AG10803 (cell line): ENCODE measurements around the gene BDH1.

Experiments
- DNase-seq: peaks from one replicate; pipeline ENCODE4 v3.0.0; 2010; ENCODE audit warnings: low read depth
- H3K4me3 ChIP-seq: 2 replicates; pipeline ENCODE4 v1.5.1; 2011; ENCODE audit warnings: mild to moderate bottlenecking, low read length, control low read depth
- CTCF ChIP-seq: conservative IDR thresholded peaks from 2 replicates; pipeline ENCODE4 v1.5.1; 2011; ENCODE audit warnings: mild to moderate bottlenecking, low read length, control low read depth, inconsistent platforms

The BDH1 gene

GRCh38 chr3:197562398-197563251 is 6.9 kb upstream of the BDH1 start:
- TF ChIP-seq CTCF = no peak
- no peak for DNase-seq
- no peak overlapping the region for H3K4me3 ChIP-seq

DNA sequence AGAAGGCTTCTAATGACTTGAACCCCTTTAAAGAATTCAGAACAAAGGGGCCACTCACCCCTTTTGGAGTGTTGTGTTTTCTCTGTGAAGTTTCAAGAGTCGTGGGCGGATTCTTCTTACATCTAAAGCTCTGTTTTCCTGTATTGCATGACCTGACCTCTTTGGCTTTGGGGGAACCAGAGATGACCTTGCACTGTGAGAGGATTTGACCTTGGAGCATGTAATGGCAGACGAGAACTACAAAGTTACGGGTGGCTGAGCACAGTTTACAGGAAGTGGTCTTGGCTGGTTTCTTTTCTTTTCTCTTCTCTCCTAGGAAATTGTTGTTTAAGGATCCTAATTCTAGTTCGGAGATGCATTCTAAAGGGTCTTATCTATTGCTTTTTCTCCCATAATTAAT is 6.2 kb upstream of the BDH1 start:
- no peak for DNase-seq
- no peak for TF ChIP-seq CTCF

DNA sequence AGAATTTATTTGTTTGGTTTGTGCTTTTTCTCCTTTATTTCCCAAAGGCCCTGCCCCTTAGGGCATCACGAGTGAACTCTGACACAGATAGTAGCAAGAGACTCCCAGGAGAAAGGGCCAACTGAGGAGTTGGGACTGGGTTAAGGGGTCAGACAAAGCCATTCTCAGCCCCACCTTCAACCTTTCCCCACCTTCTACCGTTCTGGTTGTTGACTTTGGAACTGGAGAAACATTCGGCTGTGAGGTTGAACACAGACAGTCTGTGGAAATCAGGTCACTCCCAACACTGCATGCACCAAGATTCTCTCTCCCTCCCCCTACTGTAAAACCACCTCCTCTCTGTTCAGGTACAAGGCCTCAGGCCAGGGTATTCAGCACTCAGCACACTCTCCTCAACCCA is 3.9 kb upstream of the BDH1 start:
- H3K4me3 ChIP-seq = no peak overlapping the region
- DNase-seq = no peak
- TF ChIP-seq CTCF = no peak

More for the DNA sequence above, 6.2 kb upstream of the BDH1 start:
- no peak overlapping the region for H3K4me3 ChIP-seq

DNA sequence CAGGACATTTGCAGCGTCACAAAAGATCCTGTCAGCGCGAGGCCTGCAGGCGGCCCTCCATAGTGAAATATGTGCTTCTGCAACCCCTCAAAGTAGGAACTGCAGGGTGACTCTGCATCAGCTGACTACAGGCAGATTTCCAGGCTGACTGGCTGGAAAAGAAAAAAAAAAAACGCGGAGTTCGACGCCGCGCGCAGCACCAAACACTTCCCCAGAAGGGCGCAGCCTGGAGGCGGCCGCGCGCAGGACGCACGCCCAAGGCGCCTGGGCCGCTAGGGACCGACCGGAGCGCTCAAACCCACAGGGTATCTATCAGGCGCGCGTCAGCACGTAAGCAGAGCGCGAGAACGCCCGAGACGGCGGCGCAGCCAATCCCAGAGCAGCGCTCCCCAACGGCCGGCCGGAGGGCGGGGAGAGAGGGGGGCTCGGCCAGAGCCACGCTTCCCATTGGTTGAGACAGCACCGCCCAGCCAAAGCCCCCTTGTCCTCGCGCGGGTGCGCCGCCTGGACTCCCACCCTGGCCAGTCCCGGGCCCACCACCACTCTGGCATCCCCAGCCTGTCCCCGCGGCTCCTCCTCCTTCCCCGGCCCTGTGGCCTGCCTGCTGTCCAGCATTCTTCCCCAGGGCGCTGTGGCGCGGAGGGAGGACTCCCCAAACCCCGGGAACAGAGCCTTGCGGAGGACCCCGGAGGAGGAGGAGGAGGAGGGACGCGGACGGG is 1.0 kb downstream of the BDH1 start:
- peak overlapping the region; percentile 88 for H3K4me3 ChIP-seq
- peak; percentile 52 for TF ChIP-seq CTCF
- DNase-seq = peak; percentile 95

DNA sequence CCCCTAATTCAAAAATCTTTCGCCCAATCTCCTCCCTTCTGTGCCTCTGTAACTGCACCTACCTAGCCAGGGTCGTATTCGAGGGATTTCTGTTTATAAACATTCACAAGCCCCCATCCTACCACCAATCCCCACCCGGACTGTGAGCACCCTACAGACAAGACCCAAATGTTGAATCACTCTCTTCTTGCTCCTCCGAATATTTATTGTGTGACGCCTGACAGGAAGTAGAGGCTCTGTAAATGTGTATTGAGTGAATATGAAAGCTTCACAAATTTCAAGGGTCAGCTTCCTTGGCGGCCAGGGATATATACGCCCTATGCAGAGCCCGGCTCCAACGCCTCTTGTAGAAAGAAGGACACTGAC is 1.6 kb downstream of the BDH1 start:
- DNase-seq = no peak
- no peak for TF ChIP-seq CTCF
- H3K4me3 ChIP-seq = peak overlapping the region; percentile 88

- no peak for TF ChIP-seq CTCF
These were observed 3.6 kb downstream of the BDH1 start for GRCh38 chr3:197552198-197552597.

DNA sequence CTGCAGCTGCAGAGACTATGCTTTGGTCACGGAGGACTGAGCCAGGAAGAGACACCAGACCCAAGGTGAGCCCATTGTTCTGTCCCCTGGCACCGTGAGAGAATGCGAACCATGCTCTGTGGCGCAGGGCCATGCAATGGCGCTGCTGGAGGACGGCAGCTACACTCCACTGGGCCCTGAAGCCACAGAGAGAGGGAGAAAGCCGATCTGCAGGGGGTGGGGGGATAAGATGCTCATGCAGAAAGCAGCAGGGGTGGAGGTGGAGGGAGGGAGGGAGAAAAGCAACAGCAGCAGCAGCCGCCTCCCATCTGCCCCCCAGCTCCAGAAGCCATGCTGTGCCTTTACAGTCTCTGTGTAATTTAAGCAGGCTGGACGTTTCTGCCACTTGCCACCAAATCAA is 5.3 kb downstream of the BDH1 start:
- no peak for DNase-seq
- no peak overlapping the region for H3K4me3 ChIP-seq

More at GRCh38 chr3:197552198-197552597, 3.6 kb downstream of the BDH1 start:
- DNase-seq = no peak
- no peak overlapping the region for H3K4me3 ChIP-seq

More for the DNA sequence above, 5.3 kb downstream of the BDH1 start:
- TF ChIP-seq CTCF = no peak
